Measurements from ENCODE around the gene ST3GAL5.

- TF ChIP-seq, protein P1, sequence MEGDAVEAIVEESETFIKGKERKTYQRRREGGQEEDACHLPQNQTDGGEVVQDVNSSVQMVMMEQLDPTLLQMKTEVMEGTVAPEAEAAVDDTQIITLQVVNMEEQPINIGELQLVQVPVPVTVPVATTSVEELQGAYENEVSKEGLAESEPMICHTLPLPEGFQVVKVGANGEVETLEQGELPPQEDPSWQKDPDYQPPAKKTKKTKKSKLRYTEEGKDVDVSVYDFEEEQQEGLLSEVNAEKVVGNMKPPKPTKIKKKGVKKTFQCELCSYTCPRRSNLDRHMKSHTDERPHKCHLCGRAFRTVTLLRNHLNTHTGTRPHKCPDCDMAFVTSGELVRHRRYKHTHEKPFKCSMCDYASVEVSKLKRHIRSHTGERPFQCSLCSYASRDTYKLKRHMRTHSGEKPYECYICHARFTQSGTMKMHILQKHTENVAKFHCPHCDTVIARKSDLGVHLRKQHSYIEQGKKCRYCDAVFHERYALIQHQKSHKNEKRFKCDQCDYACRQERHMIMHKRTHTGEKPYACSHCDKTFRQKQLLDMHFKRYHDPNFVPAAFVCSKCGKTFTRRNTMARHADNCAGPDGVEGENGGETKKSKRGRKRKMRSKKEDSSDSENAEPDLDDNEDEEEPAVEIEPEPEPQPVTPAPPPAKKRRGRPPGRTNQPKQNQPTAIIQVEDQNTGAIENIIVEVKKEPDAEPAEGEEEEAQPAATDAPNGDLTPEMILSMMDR (IDR thresholded peaks at IDR 0.05; ENCODE audit: low read length): no peak
- TF ChIP-seq EZH2 (optimal IDR thresholded peaks at IDR 0.05; ENCODE audit: low read depth, low read length) (no peak), EZH2phosphoT487 (IDR thresholded peaks at IDR 0.05; ENCODE audit: low read length) (no peak)
Measured at GRCh38 chr2:85886141-85886540, 2.6 kb downstream of the ST3GAL5 start.
